H4 (cell line): ENCODE measurements around the gene LIPH. TPM values are rescaled to one million over a fixed set of nuclear protein-coding genes. Genes with fewer than 3 reads are reported as not detected.
"Not testable (repeated sequence)": the region's sequence is repeated elsewhere in the genome, so short reads cannot be mapped to it uniquely, and the experiment has no call there.

Source experiments
- DNase-seq: peaks from one replicate; pipeline ENCODE4 v3.0.0-alpha.2; 2015; ENCODE audit warnings: low spot score
- total RNA-seq: library from RNA; depleted of rRNA; stranded (reverse); fragments of >200 nt; shearing (Covaris generic); gene quantifications from 2 replicates; pipeline ENCODE4 v1.2.3, GENCODE V29; 2014; rRNA removed

Gene LIPH
- total RNA-seq, 1 experiment from 2014 or later, result 1.5 TPM

- DNase-seq, result no peak
Observed at GRCh38 chr3:185488465-185488864, 63.9 kb downstream of the LIPH start.

GRCh38 chr3:185486394-185486793 is 66.0 kb downstream of the LIPH start:
- no peak for DNase-seq

GRCh38 chr3:185484296-185484695 is 68.1 kb downstream of the LIPH start:
- no peak for DNase-seq

GRCh38 chr3:185479373-185479945 is 72.9 kb downstream of the LIPH start:
- DNase-seq, result no peak

- no peak for DNase-seq
Observed at GRCh38 chr3:185477316-185477715, 75.1 kb downstream of the LIPH start.

- DNase-seq, result not testable (repeated sequence)
Observed at GRCh38 chr3:185474922-185475321, 77.5 kb downstream of the LIPH start.

GRCh38 chr3:185473290-185473815 is 79.0 kb downstream of the LIPH start:
- DNase-seq, result peak; percentile 53

- no peak for DNase-seq
Observed at GRCh38 chr3:185470323-185470722, 82.1 kb downstream of the LIPH start.

- DNase-seq, result no peak
Observed at GRCh38 chr3:185469542-185469941, 82.8 kb downstream of the LIPH start.

GRCh38 chr3:185466123-185466522 is 86.3 kb downstream of the LIPH start:
- not testable (repeated sequence) for DNase-seq

GRCh38 chr3:185465471-185465870 is 86.9 kb downstream of the LIPH start:
- DNase-seq, result no peak

GRCh38 chr3:185460719-185461350 is 91.6 kb downstream of the LIPH start:
- peak; percentile 32 for DNase-seq

- no peak for DNase-seq
Observed at GRCh38 chr3:185460309-185460708, 92.1 kb downstream of the LIPH start.

GRCh38 chr3:185457376-185457775 is 95.0 kb downstream of the LIPH start:
- DNase-seq, result no peak

Other genes with a start within 250 kb of the LIPH start
- 34.3 and 47.7 TPM in 2 replicates for gene MAP3K13, start 189.5 kb downstream of the LIPH start, total RNA-seq
- 11.5 and 14.1 TPM in 2 replicates for gene TMEM41A, start 53.6 kb downstream of the LIPH start, total RNA-seq
- gene SENP2, start 33.7 kb upstream of the LIPH start, total RNA-seq, result 26.2 TPM in 2 replicates